GM19324 (cell line): ENCODE measurements around the gene C10orf88.
"Not testable (repeated sequence)": the region's sequence is repeated elsewhere in the genome, so short reads cannot be mapped to it uniquely, and the experiment has no call there.

Experiments used
- ATAC-seq: cut with Tn5 transposase; IDR thresholded peaks from one replicate; pipeline ENCODE4 v1.9.1; 2021; ENCODE audit warnings: mild to moderate bottlenecking, moderate library complexity; ENCODE audit not compliant: unreplicated experiment, low FRiP score

C10orf88 gene

DNA sequence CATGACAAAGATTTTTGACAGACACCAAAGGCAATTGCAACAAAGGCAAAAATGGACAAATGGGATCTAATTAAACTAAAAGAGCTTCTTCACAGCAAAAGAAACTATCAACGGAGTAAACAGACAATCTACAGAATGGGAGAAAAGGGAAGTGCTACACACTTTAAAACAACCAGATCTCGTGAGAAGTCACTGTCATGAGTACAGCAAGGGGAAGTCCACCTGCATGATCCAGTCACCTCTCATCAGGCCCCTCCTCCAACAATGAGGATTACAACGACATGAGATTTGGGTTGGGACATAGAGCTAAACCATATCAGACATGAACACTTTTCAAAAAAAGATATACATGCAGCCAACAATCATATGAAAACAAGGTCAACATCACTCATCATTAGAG is 14.7 kb upstream of the C10orf88 start:
- ATAC-seq: no peak

DNA sequence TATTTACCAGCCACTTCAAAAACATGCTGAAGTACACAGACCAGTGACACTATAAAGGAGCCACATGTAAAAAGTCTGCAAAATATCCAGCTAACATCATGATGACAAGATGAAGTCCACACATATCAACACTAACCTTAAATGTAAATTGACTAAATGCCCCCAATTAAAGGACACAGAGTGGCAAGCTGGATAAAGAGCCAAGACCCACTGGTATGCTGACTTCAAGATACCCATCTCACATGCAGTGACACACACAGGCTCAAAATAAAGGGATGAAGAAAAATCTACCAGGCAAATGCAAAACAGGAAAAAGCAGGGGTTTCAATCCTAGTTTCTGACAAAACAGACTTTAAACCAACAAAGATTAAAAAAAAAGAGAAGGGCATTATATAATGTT is 12.9 kb upstream of the C10orf88 start:
- ATAC-seq: no peak

DNA sequence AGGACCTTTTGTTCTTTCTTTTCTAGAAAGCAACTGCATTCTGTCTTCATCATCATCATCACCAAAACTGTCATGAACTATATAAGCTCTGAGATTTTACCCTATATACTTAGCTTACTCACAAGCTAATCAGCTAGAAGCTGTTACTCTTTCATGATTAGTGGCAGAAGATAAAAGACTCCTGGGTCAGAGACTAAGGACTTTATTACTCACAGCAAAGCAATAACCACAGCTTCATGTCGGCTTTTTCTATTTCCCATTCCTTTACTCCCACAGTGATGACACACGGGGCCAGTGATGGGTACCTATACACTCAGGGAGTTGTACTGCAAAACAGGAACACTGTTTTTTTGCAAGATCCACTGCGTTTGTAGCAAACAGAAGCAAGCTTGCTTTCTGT is 8.4 kb upstream of the C10orf88 start:
- no peak for ATAC-seq

DNA sequence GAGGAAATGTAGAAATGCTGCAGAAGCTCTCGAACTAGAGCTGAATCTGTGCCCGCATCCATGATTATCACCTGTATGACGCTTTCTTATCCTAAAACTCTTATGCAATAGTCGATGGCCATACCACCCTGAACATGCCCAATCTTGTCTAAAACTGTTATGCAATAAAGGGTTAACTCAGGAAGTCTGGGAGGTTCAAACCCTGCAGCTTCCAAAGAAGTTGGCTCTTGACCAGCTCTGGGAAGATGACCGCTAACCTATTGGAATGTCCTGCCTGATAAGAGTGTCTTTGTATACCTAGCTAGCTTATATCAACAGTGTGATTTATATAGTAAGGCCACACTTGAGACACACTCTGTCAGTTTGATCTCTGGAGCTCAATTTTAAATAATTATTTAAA is 3.4 kb upstream of the C10orf88 start:
- ATAC-seq: no peak

DNA sequence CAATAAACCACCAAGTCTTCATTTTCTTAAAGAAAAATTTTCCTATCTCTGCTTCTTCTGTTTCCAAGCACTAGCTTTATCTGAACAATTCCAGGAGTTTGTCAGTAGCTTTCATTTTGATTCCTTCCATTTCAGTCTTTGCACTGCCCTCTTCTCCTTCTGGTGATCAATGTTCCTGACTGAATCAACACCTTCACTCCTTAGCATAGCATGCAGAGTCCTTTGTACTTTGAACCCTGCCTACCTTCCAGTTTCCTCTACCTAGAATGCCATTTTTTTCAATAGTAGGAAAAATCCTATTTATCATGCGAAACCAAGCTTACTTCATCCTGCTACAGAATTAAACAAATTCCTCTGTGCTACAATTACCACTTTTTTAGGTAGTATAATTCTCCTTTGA is 1.9 kb upstream of the C10orf88 start:
- no peak for ATAC-seq

DNA sequence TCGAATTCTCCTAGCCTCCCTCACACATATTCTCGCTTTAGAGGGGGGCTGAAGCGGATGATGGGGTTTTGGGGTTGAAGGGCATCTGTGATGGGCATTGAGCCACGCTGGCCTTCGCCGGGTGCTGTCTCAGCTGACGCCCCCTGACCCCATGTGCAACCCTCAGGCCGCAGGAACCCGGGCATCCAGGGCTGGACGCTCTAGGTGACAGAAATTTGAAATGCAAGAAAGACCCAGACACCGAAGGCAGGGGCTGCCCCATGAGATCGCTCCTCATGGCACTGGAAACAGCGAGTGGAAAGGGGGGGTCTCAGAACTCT is 664 bp upstream of the C10orf88 start:
- ATAC-seq: no peak

DNA sequence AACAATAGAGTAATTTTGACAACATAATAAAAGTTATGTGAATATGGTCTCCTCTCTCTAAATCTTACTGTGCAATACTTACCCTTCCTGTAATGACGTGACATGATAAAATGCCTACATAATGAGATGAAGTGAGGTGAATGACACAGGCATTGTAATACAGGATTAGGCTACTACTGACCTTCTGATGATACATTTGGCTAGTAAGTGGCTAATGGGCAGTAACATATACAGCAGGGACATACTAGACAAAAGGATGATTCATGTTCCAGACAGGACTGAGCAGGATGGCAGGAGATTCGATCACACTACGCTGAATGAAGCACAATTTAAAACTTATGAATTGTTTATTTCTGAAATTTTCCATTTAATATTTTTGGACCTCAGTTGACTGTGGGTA is 4.7 kb downstream of the C10orf88 start:
- no peak for ATAC-seq

DNA sequence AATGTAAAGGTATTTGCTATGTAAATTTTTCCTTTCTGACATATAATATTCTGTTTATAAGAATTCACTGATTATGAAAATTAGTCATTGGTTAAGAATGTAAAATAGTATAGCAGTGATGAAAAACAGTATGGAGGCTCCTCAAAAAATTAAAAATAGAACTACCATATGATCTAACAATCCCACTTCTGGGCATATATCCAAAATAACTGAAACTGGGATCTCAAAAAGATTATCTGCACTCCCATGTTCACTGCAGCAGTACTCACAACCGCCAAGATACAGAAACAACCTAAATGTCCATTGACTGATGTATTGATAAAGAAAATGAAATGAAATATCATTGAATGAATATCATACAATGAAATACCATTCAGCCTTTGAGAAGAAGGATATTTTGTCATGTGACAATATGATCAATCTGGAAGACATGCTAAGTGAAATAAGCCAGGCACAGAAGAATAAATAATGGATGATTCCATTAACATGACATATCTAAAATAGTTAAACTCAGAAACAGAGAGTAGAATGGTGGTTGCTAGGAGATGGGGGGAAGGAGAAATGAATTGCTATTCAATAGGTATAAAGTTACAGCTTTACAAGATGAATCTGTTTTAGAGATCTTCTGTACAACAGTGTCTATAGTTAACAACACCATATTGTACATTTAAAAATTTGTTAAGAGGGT is 14.0 kb downstream of the C10orf88 start:
- ATAC-seq: no peak

DNA sequence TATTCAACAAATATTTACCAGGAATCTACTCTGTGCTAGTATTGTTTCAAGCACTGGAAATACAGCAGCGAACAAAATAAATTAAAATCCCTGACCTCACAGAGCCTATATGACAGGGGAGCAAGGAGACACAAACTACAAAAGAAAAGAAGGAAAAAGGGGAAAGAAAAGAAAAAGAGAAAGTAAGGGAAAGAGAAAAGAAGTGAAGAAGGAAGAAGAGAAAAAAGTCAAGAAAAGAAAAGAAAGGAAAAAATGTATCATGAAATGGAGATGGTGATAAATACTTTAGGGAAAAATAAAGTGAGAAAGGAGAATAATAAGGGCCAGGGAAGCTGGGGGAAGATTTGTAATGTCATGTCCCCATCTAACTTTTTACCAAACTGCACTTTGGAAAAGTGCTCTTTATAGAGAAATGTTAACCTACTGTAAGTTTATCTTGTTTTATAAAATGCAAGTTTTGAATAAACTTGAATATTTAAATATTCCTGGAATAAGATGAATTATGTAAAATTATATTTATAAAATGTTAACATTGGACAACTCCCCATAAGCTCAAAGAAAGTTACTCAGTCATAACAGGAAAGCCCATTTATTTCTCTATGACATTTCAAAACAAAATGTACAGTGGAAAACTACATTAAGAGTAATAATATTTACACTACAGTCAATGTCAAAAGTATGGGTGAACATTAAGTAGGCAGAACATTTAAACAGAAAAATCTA is 14.7 kb downstream of the C10orf88 start:
- no peak for ATAC-seq

DNA sequence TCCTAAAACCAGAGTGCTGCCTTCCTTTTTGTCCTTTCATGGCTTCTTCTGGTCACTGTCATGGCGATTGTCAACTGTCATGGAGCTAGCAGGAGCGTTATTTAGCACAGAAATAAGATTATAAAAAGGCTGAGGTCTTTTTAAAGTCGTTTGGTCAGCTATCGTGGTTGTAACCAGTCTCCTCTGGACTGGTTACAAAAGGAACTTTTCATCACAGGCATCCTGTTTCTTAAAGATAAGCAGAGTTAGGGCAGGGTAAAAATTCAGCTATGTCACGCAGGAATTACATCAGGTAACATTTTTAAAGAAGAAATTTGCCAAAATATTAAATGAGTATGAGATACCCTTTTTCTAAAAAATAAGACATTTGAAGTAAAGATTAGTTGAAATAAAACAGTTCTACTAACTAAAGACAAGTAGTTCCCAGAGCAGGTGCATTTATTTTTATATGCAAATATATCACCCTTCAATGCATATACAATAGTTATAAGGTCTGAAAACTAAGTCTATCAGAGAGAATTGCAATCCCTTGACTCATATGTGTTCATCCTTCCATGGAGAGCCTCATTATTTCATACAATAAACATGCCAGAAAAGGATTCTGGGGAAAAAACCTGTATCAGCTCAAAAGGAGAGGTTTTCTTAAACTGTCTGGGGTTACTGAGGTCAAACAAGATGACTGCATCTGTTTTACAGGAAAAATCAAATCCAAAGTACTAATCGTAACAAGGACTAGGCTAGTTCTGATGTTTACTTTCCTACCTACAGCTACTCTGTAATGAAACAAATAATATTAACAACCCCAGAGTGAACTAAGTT is 22.7 kb downstream of the C10orf88 start:
- no peak for ATAC-seq

DNA sequence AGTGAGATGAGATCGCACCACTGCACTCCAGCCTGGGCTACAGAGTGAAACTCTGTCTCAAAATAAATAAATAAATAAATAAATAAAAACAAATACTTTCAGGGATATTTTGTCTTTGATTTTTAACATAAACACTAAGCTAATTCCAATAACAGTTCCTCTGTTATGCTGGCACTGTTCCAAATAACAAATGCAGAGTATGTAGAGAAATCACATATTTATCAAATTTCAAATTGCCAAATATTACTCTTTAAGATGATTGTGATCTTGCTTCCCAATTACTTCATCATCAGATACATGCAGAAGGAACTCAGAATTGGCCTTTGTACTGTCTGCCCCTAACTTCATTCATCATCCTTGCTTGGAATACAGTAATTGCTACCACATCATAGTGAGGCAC is 23.9 kb downstream of the C10orf88 start:
- no peak for ATAC-seq

DNA sequence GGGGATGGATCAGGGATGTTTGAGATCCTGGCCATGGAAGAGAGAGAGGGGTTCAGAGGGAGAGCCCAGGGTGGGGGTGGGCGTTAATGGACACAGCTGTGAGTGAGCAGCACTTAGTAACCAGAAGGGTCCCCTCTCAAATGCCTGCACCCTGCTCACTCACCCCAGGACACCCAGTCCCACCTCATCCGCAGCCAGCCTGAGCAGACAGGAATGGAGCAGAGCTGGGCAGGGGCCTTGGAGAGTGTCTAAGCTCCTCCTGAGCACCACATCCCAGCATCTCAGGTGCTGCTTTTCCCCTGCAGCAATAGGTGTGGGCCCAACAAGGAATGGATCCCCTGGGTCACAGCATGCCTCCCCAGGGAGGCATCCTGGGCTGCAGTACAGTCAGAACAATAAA is 38.3 kb downstream of the C10orf88 start:
- ATAC-seq: no peak

DNA sequence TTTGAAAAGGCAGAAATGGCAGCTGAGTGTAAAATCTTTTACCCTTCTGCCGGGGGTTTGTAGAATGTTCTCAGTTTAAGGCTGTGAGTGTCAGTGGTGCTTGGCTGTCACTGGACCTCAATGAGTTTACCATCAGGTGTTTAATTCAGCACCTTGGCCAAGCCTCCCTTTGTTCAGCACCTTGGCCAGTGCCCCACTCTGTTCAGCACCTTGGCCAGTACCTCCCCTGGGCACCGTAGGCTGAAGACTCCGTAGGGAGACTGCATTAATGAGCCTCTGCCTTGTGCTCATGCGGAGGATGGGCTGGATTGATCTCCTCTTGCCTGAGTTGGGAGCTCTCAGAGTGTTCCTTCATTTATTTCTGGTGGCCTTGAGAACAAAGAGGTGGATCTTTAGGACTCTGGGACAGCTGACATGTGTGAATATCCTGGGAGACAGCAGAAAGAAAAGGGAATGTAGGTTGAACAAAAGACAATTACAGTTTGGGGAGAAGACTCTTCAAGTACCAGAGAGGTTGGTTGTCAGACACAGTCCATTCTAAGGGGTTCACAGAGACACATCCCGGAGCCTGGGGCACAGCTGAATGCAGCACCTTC is 42.0 kb downstream of the C10orf88 start:
- no peak for ATAC-seq

DNA sequence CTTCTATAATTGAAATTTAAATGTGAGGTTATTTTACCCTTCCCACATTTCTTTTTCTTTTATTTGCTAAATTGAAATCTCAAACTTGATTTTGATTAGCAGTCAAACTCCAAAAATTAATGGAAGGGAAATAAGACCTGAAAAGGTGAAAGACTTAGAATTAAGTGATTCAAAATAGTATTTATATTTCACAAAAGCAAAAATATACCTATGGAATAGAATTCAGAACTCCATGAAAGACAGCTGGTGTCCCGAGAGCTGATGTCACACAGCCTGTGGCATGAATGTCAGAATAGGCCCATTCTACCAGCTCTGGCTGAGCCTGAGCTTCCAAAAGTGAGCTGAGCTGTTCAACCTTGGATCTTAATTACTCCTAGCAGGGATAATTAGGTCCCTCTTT is 43.7 kb downstream of the C10orf88 start, which contains the start of gene FAM24A:
Gene FAM24A (plus strand): TSS at position 301 of the 400 bp plus-strand sequence. CDS start 1,025 bp downstream, outside the sequence.
- no peak for ATAC-seq

DNA sequence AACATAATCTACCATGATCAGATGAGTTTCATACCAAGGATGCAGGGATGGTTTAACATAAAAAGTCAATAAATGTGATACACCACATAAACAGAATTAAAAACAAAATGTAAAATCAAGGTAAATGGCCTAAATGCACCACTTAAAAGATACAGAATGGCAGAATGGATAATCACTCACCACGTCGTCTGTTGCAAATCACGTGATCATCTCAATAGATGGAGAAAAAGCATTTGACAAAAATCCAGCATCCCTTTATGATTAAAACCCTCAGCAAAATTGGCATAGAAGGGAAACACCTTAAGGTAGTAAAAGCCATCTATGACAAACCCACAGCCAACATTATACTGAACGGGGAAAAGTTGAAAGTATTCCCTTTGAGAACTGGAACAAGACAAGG is 50.2 kb downstream of the C10orf88 start:
- ATAC-seq: not testable (repeated sequence)

DNA sequence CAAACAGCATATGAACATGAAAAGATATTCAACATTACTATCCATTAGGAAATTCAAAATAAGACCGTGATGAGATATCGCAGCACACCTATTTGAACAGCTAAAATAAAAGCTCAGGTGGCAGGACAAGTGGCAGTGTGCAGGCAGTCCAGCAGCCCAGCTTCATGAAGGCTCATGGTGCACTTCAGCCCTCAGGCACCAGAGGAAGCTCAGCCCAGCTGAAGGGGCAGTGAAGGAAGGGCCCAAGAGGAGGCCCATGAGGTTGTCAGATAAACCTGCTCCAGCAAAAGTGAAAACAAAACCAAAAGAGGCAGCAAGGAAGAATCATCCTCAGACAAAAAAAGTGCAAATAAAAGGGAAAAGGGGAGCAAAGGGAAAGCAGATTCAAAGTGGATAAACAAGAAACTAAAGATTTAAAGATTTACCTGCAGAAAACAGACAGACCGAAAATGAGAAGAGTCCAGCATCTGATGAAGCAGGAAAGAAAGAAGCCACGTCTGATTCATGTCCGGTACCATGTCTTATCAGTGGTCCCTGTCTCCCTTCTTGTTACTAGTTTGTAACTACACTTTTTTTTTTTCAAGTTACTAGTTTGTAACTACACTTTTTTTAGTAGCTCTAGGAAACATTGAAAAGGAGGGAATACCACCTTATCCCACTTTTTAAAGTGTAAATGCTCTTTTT is 59.6 kb downstream of the C10orf88 start:
- ATAC-seq: no peak

DNA sequence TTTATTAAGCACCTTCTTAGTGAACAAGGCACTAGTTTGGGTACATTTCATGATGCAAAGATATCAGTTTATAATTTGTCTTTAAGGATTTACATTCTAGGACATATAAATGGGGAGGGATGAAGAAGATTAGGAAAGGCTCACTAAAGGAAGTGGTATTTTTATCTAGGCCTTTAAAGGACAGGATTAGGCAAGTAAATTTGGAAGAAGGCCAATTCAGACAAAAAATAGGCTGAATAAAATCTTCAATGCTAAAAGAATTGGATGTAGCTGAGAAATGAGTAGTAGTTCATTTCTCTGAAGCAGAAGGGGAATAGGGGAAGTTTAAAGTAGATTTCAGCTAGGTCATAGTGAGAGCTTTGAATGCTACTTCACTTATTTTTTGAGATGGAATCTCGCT is 69.9 kb downstream of the C10orf88 start:
- ATAC-seq: no peak

DNA sequence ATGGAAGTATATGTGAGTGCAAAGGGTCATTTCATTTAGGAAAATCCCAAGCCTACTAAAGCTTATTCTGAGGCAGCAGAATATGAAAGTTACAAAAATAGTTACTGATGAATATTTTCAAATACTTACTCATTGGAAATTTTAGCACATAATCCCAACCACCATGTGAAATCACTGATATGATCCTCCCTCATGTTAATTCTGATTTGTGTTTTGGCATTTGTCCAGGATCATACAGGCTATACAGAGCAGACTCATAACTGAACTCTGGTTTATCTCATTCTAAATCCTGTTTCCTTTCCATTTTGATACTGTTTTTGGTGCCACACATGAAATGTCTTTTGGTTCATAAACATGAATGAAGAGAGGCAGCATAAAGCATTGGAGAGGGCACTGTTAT is 71.3 kb downstream of the C10orf88 start:
- no peak for ATAC-seq
